Effector memory CD8-positive, alpha-beta T cell (primary cell): ENCODE measurements around the gene MTHFSD.

Experiments used
- ATAC-seq: fragments of 150-1000 bp; cut with Tn5 transposase; replicated peaks from 2 replicates; pipeline ENCODE4 v1.10.0; 2021; ENCODE audit warnings: mild to moderate bottlenecking, moderate library complexity
- DNase-seq, 3 experiments: peaks; one replicate each; pipeline ENCODE4 v3.0.0; 2021
- H3K27ac Mint-ChIP-seq, 2 donors: one replicate each; pipeline ENCODE4 v1.8.0; 2022; ENCODE audit warnings: mild to moderate bottlenecking in 2 of 2, mixed read lengths in 2 of 2, moderate library complexity in 2 of 2
- H3K27me3 Mint-ChIP-seq, 2 donors: one replicate each; pipeline ENCODE4 v1.8.0; 2022; ENCODE audit warnings: mixed read lengths in 2 of 2
- H3K36me3 Mint-ChIP-seq: one replicate; pipeline ENCODE4 v1.8.0; 2022; ENCODE audit warnings: mild to moderate bottlenecking, moderate library complexity, mixed read lengths; ENCODE audit not compliant: insufficient read depth
- H3K4me1 Mint-ChIP-seq, 2 donors: one replicate each; pipeline ENCODE4 v1.8.0; 2022; ENCODE audit warnings: low read depth in 2 of 2, mixed read lengths in 2 of 2
- H3K4me3 Mint-ChIP-seq, 2 donors: one replicate each; pipeline ENCODE4 v1.8.0; 2022; ENCODE audit warnings: mild to moderate bottlenecking in 2 of 2, mixed read lengths in 2 of 2, moderate library complexity in 2 of 2
- H3K9me3 Mint-ChIP-seq, 2 donors: one replicate each; pipeline ENCODE4 v1.8.0; 2022; ENCODE audit warnings: mixed read lengths in 2 of 2

The MTHFSD gene

DNA sequence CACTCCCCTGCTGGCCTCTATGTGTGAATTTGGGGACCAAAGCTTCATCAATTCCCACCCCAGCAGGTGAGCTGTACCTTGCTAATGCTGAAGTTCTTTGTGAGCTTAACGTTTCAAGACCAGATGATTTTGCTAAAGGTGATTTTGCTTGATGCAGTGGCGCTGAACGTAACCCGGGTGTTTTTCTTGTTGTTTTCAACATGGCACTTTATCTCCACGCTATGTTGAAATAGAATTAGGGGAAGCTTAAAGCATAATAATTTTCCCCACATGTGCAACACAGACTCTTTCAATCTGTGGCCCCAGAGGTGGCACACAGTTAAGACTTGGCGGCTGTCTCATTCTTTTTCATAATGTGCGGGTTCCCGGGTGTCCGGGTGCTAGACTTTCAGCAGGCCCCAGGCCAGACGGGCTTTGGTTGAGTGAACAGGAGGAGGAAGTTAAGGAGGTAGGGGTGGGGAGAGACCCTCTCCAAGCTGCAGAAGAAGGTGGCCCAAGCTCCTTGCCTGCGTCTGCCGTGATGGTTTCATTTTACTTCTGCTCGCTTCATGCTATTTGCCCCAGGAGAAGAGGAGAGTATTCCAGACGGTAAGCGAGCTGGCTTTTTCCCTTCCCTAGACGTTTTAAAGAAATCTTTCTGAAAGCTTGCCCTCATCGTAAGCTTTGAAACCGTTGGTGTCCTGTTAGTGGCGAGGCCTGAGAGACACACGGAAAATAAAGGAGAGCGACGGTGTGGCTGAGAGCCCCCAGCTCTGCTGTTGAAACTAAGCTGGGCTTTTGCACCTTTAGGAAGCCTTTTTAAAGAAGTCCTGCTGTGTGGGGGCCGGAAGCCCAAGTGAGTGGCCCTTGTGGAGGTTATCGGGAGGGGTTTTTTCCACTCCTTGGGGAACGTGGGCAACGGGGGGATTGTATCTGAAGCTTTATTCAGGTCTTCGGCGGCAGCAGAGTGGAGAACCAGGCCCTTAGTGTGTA lies 15.8 kb upstream of the MTHFSD start:
- H3K9me3 Mint-ChIP-seq, result no peaks in the 10 kb centered on the region
- H3K4me3 Mint-ChIP-seq, result no peak overlapping the region
- no peak overlapping the region for H3K27ac Mint-ChIP-seq
- no peak for ATAC-seq
- peaks cover 9% of the 10 kb centered on the region for H3K36me3 Mint-ChIP-seq
- peaks cover 0 to 3% of the 10 kb centered on the region in 2 donors for H3K4me1 Mint-ChIP-seq
- DNase-seq, result no peak
- peaks cover 54 to 85% of the 10 kb centered on the region in 2 donors for H3K27me3 Mint-ChIP-seq

- Mint-ChIP-seq H3K27me3 (peaks cover 56 to 85% of the 10 kb centered on the region in 2 donors), H3K9me3 (no peaks in the 10 kb centered on the region), H3K4me1 (peaks cover 0 to 5% of the 10 kb centered on the region in 2 donors), H3K27ac (no peak overlapping the region), H3K36me3 (peaks cover 9% of the 10 kb centered on the region), H3K4me3 (no peak overlapping the region)
- ATAC-seq (no peak), DNase-seq (no peak)
These were observed 14.8 kb upstream of the MTHFSD start for GRCh38 chr16:86569701-86570447.

GRCh38 chr16:86568677-86569623 lies 13.9 kb upstream of the MTHFSD start:
- H3K4me3 Mint-ChIP-seq, result peak overlapping the region in 1 of 2 donors; percentile 33
- no peak overlapping the region for H3K27ac Mint-ChIP-seq
- H3K9me3 Mint-ChIP-seq, result no peaks in the 10 kb centered on the region
- DNase-seq (no peak), ATAC-seq (no peak)
- H3K27me3 Mint-ChIP-seq, result peaks cover 56 to 85% of the 10 kb centered on the region in 2 donors
- H3K36me3 Mint-ChIP-seq, result peaks cover 9% of the 10 kb centered on the region
- peaks cover 2 to 8% of the 10 kb centered on the region in 2 donors for H3K4me1 Mint-ChIP-seq

GRCh38 chr16:86567701-86568581 lies 12.9 kb upstream of the MTHFSD start:
- H3K9me3 Mint-ChIP-seq, result no peaks in the 10 kb centered on the region
- ATAC-seq, result no peak
- no peak overlapping the region for H3K27ac Mint-ChIP-seq
- H3K4me1 Mint-ChIP-seq, result peaks cover 8 to 14% of the 10 kb centered on the region in 2 donors
- H3K4me3 Mint-ChIP-seq, result peak overlapping the region in 1 of 2 donors; percentile 47
- DNase-seq, result no peak
- peaks cover 9% of the 10 kb centered on the region for H3K36me3 Mint-ChIP-seq
- peaks cover 55 to 85% of the 10 kb centered on the region in 2 donors for H3K27me3 Mint-ChIP-seq

- Mint-ChIP-seq H3K4me1 (peaks cover 8 to 14% of the 10 kb centered on the region in 2 donors), H3K27ac (no peak overlapping the region), H3K9me3 (no peaks in the 10 kb centered on the region), H3K27me3 (peaks cover 51 to 84% of the 10 kb centered on the region in 2 donors), H3K4me3 (peak overlapping the region in 1 of 2 donors; percentile 47), H3K36me3 (peaks cover 9% of the 10 kb centered on the region)
- ATAC-seq (no peak), DNase-seq (no peak)
These were observed 12.1 kb upstream of the MTHFSD start for GRCh38 chr16:86566966-86567700.

- peaks cover 55 to 84% of the 10 kb centered on the region in 2 donors for H3K27me3 Mint-ChIP-seq
- H3K36me3 Mint-ChIP-seq, result peaks cover 9% of the 10 kb centered on the region
- DNase-seq, result no peak
- H3K4me1 Mint-ChIP-seq, result peaks cover 8 to 14% of the 10 kb centered on the region in 2 donors
- no peak within 1 kb of the TSS for H3K27ac Mint-ChIP-seq
- H3K9me3 Mint-ChIP-seq, result no peaks in the 10 kb centered on the region
- no peak for ATAC-seq
- H3K4me3 Mint-ChIP-seq, result peak within 1 kb of the TSS in 1 of 2 donors; percentile 47
These were observed 11.5 kb upstream of the MTHFSD start, which contains the start of gene FOXC2 for GRCh38 chr16:86566601-86566965. TSS of gene FOXC2 (plus strand) at chr16:86566829. CDS start at chr16:86567336, 507 bp downstream.

DNA sequence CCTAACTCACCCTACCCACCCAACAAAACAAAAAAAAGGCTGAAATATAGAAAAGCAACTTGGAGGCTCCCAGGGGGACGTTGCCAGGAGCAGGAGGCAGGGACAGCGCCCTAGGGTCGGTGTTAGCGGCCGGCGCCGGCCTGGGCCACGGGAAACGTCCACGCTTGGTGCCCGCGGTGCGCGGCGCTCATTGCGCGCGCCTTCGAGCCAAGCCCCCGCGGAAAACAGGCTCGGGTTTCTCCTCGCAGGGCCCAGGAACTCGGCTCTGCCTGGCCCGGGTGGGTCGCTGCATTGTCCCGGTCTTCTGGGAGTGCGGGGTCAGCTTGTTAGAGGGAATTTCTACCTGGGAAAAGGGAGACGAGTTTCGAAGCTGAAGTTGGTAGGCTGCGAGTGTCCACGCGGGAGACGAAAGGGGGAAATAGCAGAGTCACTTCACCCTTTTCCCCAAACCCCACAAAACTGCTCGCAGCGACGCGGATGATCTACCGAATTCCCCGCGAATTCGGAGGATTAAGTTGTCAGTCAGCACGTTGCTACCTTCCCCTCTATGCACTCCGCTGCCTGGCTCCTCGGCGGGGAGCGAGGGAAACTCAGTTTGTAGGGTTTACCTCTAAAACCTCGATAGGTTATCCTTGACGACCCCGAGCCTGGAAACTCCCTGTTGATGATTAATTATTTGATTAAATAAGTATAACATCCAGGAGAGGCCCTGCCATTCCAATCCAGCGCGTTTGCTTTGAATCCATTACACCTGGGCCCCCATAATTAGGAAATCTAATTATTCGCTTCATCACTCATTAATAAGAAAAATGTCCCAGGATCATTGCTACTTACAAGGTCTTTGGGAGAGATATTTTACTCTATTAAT lies 10.8 kb upstream of the MTHFSD start:
- no peak for DNase-seq
- Mint-ChIP-seq H3K36me3 (peaks cover 9% of the 10 kb centered on the region), H3K9me3 (no peaks in the 10 kb centered on the region), H3K27me3 (peaks cover 49 to 82% of the 10 kb centered on the region in 2 donors), H3K4me3 (no peak overlapping the region), H3K4me1 (peaks cover 8 to 14% of the 10 kb centered on the region in 2 donors), H3K27ac (no peak overlapping the region)
- no peak for ATAC-seq

DNA sequence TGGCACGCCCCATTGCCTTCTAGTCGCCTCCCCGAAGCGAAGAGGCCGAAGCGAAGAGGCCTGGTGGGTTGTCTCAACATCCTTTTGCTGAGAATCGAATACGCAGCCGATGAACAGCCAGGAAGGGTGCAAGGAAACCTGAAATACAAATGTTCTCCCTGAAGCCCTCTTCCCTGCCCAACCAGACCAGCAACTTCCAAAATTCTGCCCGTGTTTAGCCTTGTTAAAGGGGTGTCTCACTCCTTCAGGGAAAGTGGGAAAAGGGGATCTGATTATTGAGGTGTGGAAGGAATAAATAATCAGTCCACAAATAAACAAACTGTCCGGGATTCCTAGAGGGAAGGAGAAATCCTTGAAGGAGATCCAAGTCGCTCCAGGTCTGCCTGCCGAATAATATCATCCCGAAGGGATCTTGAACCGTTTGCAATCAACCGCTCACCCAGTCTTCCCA lies 10.2 kb upstream of the MTHFSD start:
- Mint-ChIP-seq H3K4me1 (peaks cover 8 to 14% of the 10 kb centered on the region in 2 donors), H3K4me3 (no peak overlapping the region), H3K27ac (no peak overlapping the region), H3K9me3 (no peaks in the 10 kb centered on the region), H3K36me3 (peaks cover 9% of the 10 kb centered on the region), H3K27me3 (peaks cover 46 to 82% of the 10 kb centered on the region in 2 donors)
- DNase-seq (no peak), ATAC-seq (no peak)

- Mint-ChIP-seq H3K27ac (no peak overlapping the region), H3K36me3 (peaks cover 5% of the 10 kb centered on the region), H3K4me3 (peak overlapping the region; percentile 64 to 70), H3K4me1 (peaks cover 8 to 13% of the 10 kb centered on the region in 2 donors), H3K9me3 (no peaks in the 10 kb centered on the region), H3K27me3 (peaks cover 50 to 82% of the 10 kb centered on the region in 2 donors)
- peak; percentile 84 to 89 (median 84) for DNase-seq
- ATAC-seq, result peak; percentile 97
These were observed 8.7 kb upstream of the MTHFSD start for GRCh38 chr16:86563469-86564345.

DNA sequence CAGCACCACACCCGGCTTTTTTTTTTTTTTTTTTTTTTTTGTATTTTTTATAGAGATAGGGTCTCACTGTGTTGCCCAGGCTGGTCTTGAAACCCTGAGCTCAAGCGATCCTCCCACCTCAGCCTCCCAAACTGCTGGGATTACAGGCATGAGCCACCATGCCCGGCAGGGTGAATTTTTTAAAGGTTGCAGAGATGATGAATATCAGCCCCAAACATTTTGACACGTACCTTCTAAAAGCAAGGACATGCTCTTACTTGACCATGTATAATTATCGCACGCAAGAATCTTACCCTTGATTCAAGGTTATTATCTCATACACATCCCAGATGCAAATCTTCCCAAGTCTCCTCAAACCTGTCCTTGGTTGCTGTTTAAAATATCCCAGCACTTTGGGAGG lies 7.3 kb upstream of the MTHFSD start:
- H3K27ac Mint-ChIP-seq, result no peak overlapping the region
- ATAC-seq (no peak), DNase-seq (no peak)
- peaks cover 46 to 77% of the 10 kb centered on the region in 2 donors for H3K27me3 Mint-ChIP-seq
- H3K36me3 Mint-ChIP-seq, result peaks cover 1% of the 10 kb centered on the region
- H3K9me3 Mint-ChIP-seq, result no peaks in the 10 kb centered on the region
- no peak overlapping the region for H3K4me3 Mint-ChIP-seq
- peaks cover 8 to 11% of the 10 kb centered on the region in 2 donors for H3K4me1 Mint-ChIP-seq
